GM12878 (cell line): ENCODE results near the gene VPS33B. TPM values are rescaled to one million over a fixed set of nuclear protein-coding genes. Genes with fewer than 3 reads are reported as not detected.

Experiments used
- DPF2 ChIP-seq: fragments of 450-650 bp; IDR thresholded peaks from 2 replicates; pipeline ENCODE4 v1.6.1; 2017; ENCODE audit warnings: mild to moderate bottlenecking
- PML ChIP-seq: IDR thresholded peaks from 2 replicates; pipeline ENCODE4 v1.6.1; 2012; ENCODE audit warnings: low read length, inconsistent platforms
- RAD51 ChIP-seq: fragments of 450-650 bp; IDR thresholded peaks from 2 replicates; pipeline ENCODE4 v1.6.1; 2016; ENCODE audit warnings: moderate library complexity, mild to moderate bottlenecking, inconsistent platforms
- RELA ChIP-seq: fragments of 450-650 bp; IDR thresholded peaks from 2 replicates; pipeline ENCODE4 v1.8.0; 2014; ENCODE audit warnings: borderline replicate concordance; ENCODE audit not compliant: partially characterized antibody
- REST ChIP-seq: IDR thresholded peaks from 2 replicates; pipeline ENCODE4 v1.6.1; 2012; ENCODE audit warnings: mild to moderate bottlenecking, low read depth, low read length
- SMC3 ChIP-seq: IDR thresholded peaks from 2 replicates; pipeline ENCODE4 v1.6.1; 2011; ENCODE audit warnings: low read length, improper control_type of control experiment, borderline replicate concordance
- USF1 ChIP-seq: IDR thresholded peaks from 2 replicates; pipeline ENCODE4 v1.6.1; 2011; ENCODE audit warnings: borderline replicate concordance, low read depth, mild to moderate bottlenecking, moderate library complexity, mixed read lengths, low read length; ENCODE audit not compliant: insufficient read depth; ENCODE audit errors: extremely low read length
- YY1 ChIP-seq: IDR thresholded peaks from 2 replicates; pipeline ENCODE4 v1.6.1; 2011; ENCODE audit warnings: low read depth, mild to moderate bottlenecking, low read length
- polyA plus RNA-seq, 11 experiments: library from polyadenylated mRNA; depleted of rRNA in 4 of 11; unstranded in 6 of 11; stranded (reverse) in 5 of 11; fragments of >200 nt; fragmentation: Nextera tagmentation in 4 of 11; fragmentation: Illumina TruSeq in 1 of 11; extraction: Ambion mirVana in 4 of 11; extraction: Trizol in 1 of 11; gene quantifications; 1 replicate in 1 of 11; 2 replicates in 10 of 11; pipeline versions ENCODE4 v1.2.1 to v1.2.3, GENCODE V29; 2011 to 2016; ENCODE audit warnings: inconsistent platforms in 2 of 11, missing spikeins in 2 of 11, low read depth in 1 of 11
- total RNA-seq, 4 experiments: library from RNA; depleted of rRNA in 3 of 4; stranded (reverse); fragments of >200 nt in 3 of 4; fragmentation: Illumina TruSeq in 1 of 4; extraction: Trizol in 1 of 4; gene quantifications; 2 replicates each; pipeline versions ENCODE4 v1.2.1 to v1.2.3, GENCODE V29; 2013 to 2021
- TF ChIP-seq, protein P1 (sequence below): fragments of 450-650 bp; formaldehyde crosslinking; IDR thresholded peaks from 2 replicates; pipeline ENCODE4 v1.4.0; 2020; ENCODE audit warnings: mild to moderate bottlenecking, moderate library complexity

The VPS33B gene
- total and polyA plus RNA-seq, 10 of the 15 experiments (the other 5 are each of a cell fraction or from before 2014, with no cell fraction given), result 11.4 to 21.5 (median 15.2) TPM

DNA sequence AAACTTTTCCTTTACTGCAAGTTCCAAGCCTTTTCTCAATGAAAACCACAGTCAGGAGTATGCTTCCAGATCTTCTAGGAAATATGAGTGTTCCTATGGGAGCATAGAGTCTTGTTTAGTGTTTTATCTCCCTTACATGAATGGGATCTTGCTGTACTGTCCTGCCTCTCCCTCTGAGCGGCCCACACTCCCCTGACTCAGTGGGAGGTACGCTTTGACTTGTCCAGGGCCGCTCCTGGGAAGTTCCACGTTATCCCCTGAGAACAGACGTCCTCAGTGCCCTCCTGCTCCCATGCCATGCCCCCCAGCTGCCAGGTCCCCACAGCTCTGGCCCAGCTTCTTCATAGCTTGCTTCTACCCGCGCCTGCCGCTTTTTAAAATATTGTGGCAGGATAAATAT lies 28.9 kb upstream of the VPS33B start (continued):
- no peak for TF ChIP-seq RELA
- no peak for TF ChIP-seq USF1
- TF ChIP-seq PML, result no peak
- TF ChIP-seq, protein P1, sequence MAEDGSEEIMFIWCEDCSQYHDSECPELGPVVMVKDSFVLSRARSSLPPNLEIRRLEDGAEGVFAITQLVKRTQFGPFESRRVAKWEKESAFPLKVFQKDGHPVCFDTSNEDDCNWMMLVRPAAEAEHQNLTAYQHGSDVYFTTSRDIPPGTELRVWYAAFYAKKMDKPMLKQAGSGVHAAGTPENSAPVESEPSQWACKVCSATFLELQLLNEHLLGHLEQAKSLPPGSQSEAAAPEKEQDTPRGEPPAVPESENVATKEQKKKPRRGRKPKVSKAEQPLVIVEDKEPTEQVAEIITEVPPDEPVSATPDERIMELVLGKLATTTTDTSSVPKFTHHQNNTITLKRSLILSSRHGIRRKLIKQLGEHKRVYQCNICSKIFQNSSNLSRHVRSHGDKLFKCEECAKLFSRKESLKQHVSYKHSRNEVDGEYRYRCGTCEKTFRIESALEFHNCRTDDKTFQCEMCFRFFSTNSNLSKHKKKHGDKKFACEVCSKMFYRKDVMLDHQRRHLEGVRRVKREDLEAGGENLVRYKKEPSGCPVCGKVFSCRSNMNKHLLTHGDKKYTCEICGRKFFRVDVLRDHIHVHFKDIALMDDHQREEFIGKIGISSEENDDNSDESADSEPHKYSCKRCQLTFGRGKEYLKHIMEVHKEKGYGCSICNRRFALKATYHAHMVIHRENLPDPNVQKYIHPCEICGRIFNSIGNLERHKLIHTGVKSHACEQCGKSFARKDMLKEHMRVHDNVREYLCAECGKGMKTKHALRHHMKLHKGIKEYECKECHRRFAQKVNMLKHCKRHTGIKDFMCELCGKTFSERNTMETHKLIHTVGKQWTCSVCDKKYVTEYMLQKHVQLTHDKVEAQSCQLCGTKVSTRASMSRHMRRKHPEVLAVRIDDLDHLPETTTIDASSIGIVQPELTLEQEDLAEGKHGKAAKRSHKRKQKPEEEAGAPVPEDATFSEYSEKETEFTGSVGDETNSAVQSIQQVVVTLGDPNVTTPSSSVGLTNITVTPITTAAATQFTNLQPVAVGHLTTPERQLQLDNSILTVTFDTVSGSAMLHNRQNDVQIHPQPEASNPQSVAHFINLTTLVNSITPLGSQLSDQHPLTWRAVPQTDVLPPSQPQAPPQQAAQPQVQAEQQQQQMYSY (CRISPR knock-in tag), result no peak
- TF ChIP-seq DPF2, result no peak
- no peak for TF ChIP-seq YY1
- no peak for TF ChIP-seq REST
- no peak for TF ChIP-seq RAD51
- no peak for TF ChIP-seq SMC3
